ENCODE results near the gene SCTR. TPM values are rescaled to one million over a fixed set of nuclear protein-coding genes. Genes with fewer than 3 reads are reported as not detected.

SCTR gene
- total RNA-seq, 1 donor from 2014 or later = not detected

DNA sequence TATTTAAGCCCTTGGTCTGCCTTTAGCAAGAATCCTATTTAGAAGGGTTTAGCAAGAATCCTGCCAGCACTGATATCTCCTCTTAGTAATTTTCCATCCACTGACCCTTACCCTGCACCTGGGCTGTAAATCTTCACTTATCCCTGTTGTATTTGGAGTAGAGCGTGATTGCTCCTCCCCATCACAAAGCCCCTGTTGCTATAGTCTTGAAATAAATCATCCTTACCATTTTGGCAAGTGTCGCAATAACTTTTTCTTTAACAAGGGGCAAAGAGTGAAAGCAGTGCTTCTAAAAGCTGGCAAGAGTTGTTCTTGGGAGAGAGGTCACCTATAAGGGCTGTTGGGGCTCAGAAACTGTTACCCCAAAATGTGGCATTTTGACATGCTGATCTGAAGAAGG is 3.7 kb upstream of the SCTR start:
- peaks cover under 1% of the 10 kb centered on the region for H3K9me3 Mint-ChIP-seq (ENCODE audit: unreplicated experiment)
- H3K27me3 Mint-ChIP-seq (ENCODE audit: unreplicated experiment) = peaks cover 58% of the 10 kb centered on the region
- H3K4me1 Mint-ChIP-seq (ENCODE audit: unreplicated experiment) = no peaks in the 10 kb centered on the region
- no peak for TF ChIP-seq CTCF (IDR thresholded peaks at IDR 0.05)
- no peak overlapping the region for H3K27ac Mint-ChIP-seq (ENCODE audit: unreplicated experiment)
- H3K36me3 Mint-ChIP-seq (ENCODE audit: unreplicated experiment) = no peaks in the 10 kb centered on the region
- H3K4me3 Mint-ChIP-seq (ENCODE audit: unreplicated experiment) = no peak overlapping the region
- no peak for DNase-seq (ENCODE audit: extremely low spot score, unreplicated experiment)

- no peak overlapping the region for H3K4me3 Mint-ChIP-seq (ENCODE audit: unreplicated experiment)
- H3K27ac Mint-ChIP-seq (ENCODE audit: unreplicated experiment) = no peak overlapping the region
- DNase-seq (ENCODE audit: extremely low spot score, unreplicated experiment) = no peak
- no peaks in the 10 kb centered on the region for H3K36me3 Mint-ChIP-seq (ENCODE audit: unreplicated experiment)
- no peaks in the 10 kb centered on the region for H3K9me3 Mint-ChIP-seq (ENCODE audit: unreplicated experiment)
- TF ChIP-seq CTCF (IDR thresholded peaks at IDR 0.05) = no peak
- H3K4me1 Mint-ChIP-seq (ENCODE audit: unreplicated experiment) = no peaks in the 10 kb centered on the region
- peaks cover 67% of the 10 kb centered on the region for H3K27me3 Mint-ChIP-seq (ENCODE audit: unreplicated experiment)
Observed at GRCh38 chr2:119525614-119526013, 1.3 kb upstream of the SCTR start.

DNA sequence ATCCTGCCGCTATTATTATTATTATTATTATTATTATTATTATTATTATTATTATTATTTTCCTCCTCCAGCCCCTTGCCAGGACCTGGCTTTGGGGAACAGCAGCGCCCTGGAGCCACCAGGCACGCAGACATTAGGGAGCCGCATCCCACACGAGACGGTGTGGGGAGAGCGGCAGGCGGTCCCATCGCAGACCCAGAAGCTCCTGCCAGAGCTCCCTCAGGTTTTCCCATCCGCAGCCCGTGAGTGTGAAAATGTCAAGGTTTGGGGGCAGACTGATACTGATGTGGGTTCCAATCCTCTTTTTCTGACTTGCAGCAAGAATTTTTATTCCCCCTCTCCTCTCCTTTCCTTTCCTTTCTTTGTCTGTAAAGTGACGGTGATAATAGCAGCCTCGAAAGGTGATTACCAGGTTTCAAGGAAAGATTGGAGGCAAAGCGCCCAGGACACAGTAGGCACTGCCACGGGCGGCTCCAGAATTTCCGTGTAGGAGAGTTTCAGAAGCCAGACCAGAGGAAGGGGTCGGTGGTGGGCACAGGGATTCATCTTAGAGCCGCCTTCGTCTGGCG is 816 bp downstream of the SCTR start:
- H3K27me3 Mint-ChIP-seq (ENCODE audit: unreplicated experiment) = peaks cover 65% of the 10 kb centered on the region
- H3K36me3 Mint-ChIP-seq (ENCODE audit: unreplicated experiment) = no peaks in the 10 kb centered on the region
- no peaks in the 10 kb centered on the region for H3K4me1 Mint-ChIP-seq (ENCODE audit: unreplicated experiment)
- H3K9me3 Mint-ChIP-seq (ENCODE audit: unreplicated experiment) = no peaks in the 10 kb centered on the region
- DNase-seq (ENCODE audit: extremely low spot score, unreplicated experiment) = peak; percentile 69
- no peak overlapping the region for H3K4me3 Mint-ChIP-seq (ENCODE audit: unreplicated experiment)
- H3K27ac Mint-ChIP-seq (ENCODE audit: unreplicated experiment) = no peak overlapping the region
- no peak for TF ChIP-seq CTCF (IDR thresholded peaks at IDR 0.05)

GRCh38 chr2:119522671-119523070 is 1.6 kb downstream of the SCTR start:
- Mint-ChIP-seq H3K36me3 (ENCODE audit: unreplicated experiment) (no peaks in the 10 kb centered on the region), H3K27me3 (ENCODE audit: unreplicated experiment) (peaks cover 59% of the 10 kb centered on the region), H3K27ac (ENCODE audit: unreplicated experiment) (no peak overlapping the region), H3K4me3 (ENCODE audit: unreplicated experiment) (no peak overlapping the region), H3K4me1 (ENCODE audit: unreplicated experiment) (no peaks in the 10 kb centered on the region), H3K9me3 (ENCODE audit: unreplicated experiment) (no peaks in the 10 kb centered on the region)
- peak; percentile 32 for DNase-seq (ENCODE audit: extremely low spot score, unreplicated experiment)
- TF ChIP-seq CTCF (IDR thresholded peaks at IDR 0.05) = no peak

DNA sequence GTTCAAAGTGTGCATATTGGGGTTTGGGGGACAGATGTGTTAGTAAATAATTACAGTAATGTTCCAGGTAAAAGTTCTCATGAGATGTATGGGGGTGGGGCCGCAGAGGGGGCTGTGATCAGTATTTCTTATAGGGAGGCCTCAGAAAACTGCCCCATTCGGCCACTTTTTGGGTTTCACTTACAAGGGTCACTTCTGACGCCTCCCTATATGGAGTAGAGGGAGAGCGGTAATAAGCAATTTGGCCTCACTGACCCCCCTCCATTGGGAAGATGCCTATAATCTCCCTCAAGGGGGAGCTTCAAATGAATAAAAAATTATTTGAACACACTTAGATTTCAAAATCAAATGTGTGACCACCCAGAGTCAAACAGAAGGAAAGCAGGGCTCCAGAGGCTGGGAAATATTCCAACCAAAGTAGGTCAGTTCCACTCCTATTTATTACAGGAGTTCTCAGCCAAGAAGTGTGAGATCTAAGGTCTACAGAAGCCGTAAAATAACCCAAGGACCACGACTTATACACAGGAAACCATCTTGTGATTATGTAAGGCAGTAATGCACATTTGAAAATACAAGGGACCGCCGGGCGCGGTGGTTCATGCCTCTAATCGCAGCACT is 2.7 kb downstream of the SCTR start:
- H3K27me3 Mint-ChIP-seq (ENCODE audit: unreplicated experiment) = peaks cover 50% of the 10 kb centered on the region
- H3K27ac Mint-ChIP-seq (ENCODE audit: unreplicated experiment) = no peak overlapping the region
- H3K4me1 Mint-ChIP-seq (ENCODE audit: unreplicated experiment) = no peaks in the 10 kb centered on the region
- no peak overlapping the region for H3K4me3 Mint-ChIP-seq (ENCODE audit: unreplicated experiment)
- no peak for TF ChIP-seq CTCF (IDR thresholded peaks at IDR 0.05)
- H3K36me3 Mint-ChIP-seq (ENCODE audit: unreplicated experiment) = no peaks in the 10 kb centered on the region
- peak; percentile 59 for DNase-seq (ENCODE audit: extremely low spot score, unreplicated experiment)
- H3K9me3 Mint-ChIP-seq (ENCODE audit: unreplicated experiment) = no peaks in the 10 kb centered on the region

Data from osteocyte (in vitro differentiated cells).